AG08396 (cell line): ENCODE measurements around the gene SLC12A7.

Source experiments
- DNase-seq: peaks from one replicate; pipeline ENCODE4 v3.0.0; 2012; ENCODE audit warnings: low spot score, mixed read lengths

SLC12A7 gene

GRCh38 chr5:1018596-1018995, 93.3 kb downstream of the SLC12A7 start:
- no peak for DNase-seq

- no peak for DNase-seq
These were observed 94.0 kb downstream of the SLC12A7 start for GRCh38 chr5:1017691-1018455.

GRCh38 chr5:1017056-1017455, 94.8 kb downstream of the SLC12A7 start:
- DNase-seq = no peak

- no peak for DNase-seq
These were observed 95.4 kb downstream of the SLC12A7 start for GRCh38 chr5:1016476-1016875.

- DNase-seq = no peak
These were observed 95.8 kb downstream of the SLC12A7 start for GRCh38 chr5:1016036-1016435.

- no peak for DNase-seq
These were observed 96.4 kb downstream of the SLC12A7 start for GRCh38 chr5:1015507-1015906.

- DNase-seq = no peak
These were observed 97.1 kb downstream of the SLC12A7 start for GRCh38 chr5:1014781-1015221.

- DNase-seq = no peak
These were observed 97.5 kb downstream of the SLC12A7 start for GRCh38 chr5:1014346-1014745.

GRCh38 chr5:1013948-1014301, 97.9 kb downstream of the SLC12A7 start:
- DNase-seq = no peak

GRCh38 chr5:1013238-1013947, 98.5 kb downstream of the SLC12A7 start:
- no peak for DNase-seq

- DNase-seq = no peak
These were observed 99.0 kb downstream of the SLC12A7 start for GRCh38 chr5:1012900-1013237.

GRCh38 chr5:1012313-1012841, 99.5 kb downstream of the SLC12A7 start:
- DNase-seq = no peak

- no peak for DNase-seq
These were observed 100.0 kb downstream of the SLC12A7 start for GRCh38 chr5:1011741-1012312.

- no peak for DNase-seq
These were observed 100.6 kb downstream of the SLC12A7 start for GRCh38 chr5:1011226-1011631.

GRCh38 chr5:1010641-1011046, 101.2 kb downstream of the SLC12A7 start:
- no peak for DNase-seq

- no peak for DNase-seq
These were observed 101.7 kb downstream of the SLC12A7 start for GRCh38 chr5:1010181-1010510.

- DNase-seq = no peak
These were observed 102.3 kb downstream of the SLC12A7 start for GRCh38 chr5:1009359-1010180.

- DNase-seq = peak; percentile 86
These were observed 103.2 kb downstream of the SLC12A7 start, which contains the start of gene NKD2 for GRCh38 chr5:1008451-1009358. TSS of gene NKD2 (plus strand) at chr5:1008802. CDS start at chr5:1009058, 256 bp downstream.

- DNase-seq = no peak
These were observed 104.0 kb downstream of the SLC12A7 start for GRCh38 chr5:1007681-1008450.

GRCh38 chr5:1007221-1007680, 104.6 kb downstream of the SLC12A7 start:
- no peak for DNase-seq
